Measurements from ENCODE around the gene SERPINE3. TPM values are rescaled to one million over a fixed set of nuclear protein-coding genes. Genes with fewer than 3 reads are reported as not detected.

SERPINE3 gene
- total RNA-seq, result not detected

GRCh38 chr13:51339354-51339753 is at the start of gene SERPINE3:
Gene SERPINE3 (plus strand): TSS chr13:51339691. CDS start chr13:51341092, 1,401 bp downstream.

Small RNA genes lying within 50 kb of the gene (small RNA-seq; reads per million reads assigned to genes)
- gene MIR5693 (ENCODE audit: low replicate concordance), result not detected

Other genes starting within 250 kb of the SERPINE3 start
- gene C13orf42, start 228.4 kb upstream of the SERPINE3 start, total RNA-seq, result 0.41 TPM
- 3.7 TPM for gene FAM124A, start 117.3 kb upstream of the SERPINE3 start, total RNA-seq
- gene INTS6, start 113.3 kb downstream of the SERPINE3 start, total RNA-seq, result 34.4 TPM
- 13.0 TPM for gene WDFY2, start 244.8 kb downstream of the SERPINE3 start, total RNA-seq

All from metanephros (tissue), 2 donors.